ENCODE measurements around the gene KRTAP5-11. TPM values are rescaled to one million over a fixed set of nuclear protein-coding genes. Genes with fewer than 3 reads are reported as not detected.
"Not testable (repeated sequence)": the region's sequence is repeated elsewhere in the genome, so short reads cannot be mapped to it uniquely, and the experiment has no call there.

Gene KRTAP5-11
- total and polyA plus RNA-seq, 2 of the 8 experiments (the other 6 are each of a cell fraction or from before 2014, with no cell fraction given): not detected

DNA sequence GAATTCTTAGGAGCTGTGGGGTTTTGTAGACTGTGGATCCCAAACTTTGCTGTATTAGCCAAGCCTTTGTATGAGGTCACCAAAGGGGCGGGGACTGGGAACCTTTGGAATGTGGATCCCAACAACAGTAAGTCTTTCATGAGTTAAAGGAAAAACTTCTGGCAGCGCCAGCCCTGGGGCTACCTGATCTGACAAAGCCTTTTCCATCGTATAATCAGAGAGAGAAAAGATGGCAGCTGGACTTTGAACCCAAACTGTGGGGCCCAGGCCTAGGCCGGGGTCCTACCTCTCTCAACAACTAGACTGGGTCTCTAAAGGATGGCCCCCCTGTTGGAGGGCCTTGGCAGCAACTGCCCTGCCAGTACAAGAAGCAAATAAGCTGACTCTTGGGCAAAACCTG is 5.6 kb upstream of the KRTAP5-11 start:
- POLR2A ChIA-PET (ENCODE audit: partially characterized antibody): not testable (repeated sequence)

DNA sequence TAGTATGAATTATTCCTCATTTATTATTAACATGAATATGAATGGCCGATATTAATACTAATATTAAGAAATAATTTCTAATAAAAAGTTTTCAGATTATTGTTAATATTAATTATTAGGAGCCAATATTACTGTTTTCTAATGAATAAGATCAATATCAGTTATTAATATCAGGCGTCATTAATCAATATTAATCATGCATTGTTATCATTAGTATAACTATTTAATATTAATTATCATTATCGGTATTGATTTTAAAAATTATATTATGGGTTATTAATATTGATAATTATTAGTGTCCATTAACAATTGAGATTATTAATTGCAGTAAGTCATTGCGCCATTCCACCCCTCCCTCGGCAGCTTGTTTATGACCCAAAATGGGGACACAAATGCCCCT is 3.0 kb upstream of the KRTAP5-11 start:
- H3K4me3 ChIP-seq (ENCODE audit: extremely low read depth in 1 of 4, insufficient read depth in 2 of 4, low read depth in 3 of 4, low read length in 4 of 4); H2AK5ac ChIP-seq (ENCODE audit: low read depth, low read length); FAIRE-seq; H4K20me1 ChIP-seq (replicated peaks in 1 of 2; ENCODE audit: control insufficient read depth in 1 of 2, insufficient read depth in 2 of 2, low read length in 2 of 2); H2BK5ac ChIP-seq (ENCODE audit: low read depth, low read length); H3K4ac ChIP-seq (replicated peaks; ENCODE audit: insufficient read length, low read depth, low read length); H3K14ac ChIP-seq (ENCODE audit: insufficient read length); H4K8ac ChIP-seq (ENCODE audit: extremely low read depth, insufficient read depth, low read length); POLR2A ChIA-PET (ENCODE audit: partially characterized antibody); H3K9me3 ChIP-seq (ENCODE audit: insufficient read depth in 2 of 2, low read depth in 1 of 2, low read length in 1 of 2); H3K4me1 ChIP-seq (replicated peaks in 1 of 4; ENCODE audit: control insufficient read depth in 3 of 4, insufficient read depth in 4 of 4, low read length in 3 of 4); DNase-seq (ENCODE audit: low read depth in 1 of 2, low spot score in 2 of 2); H3K23ac ChIP-seq (ENCODE audit: insufficient read length); H2BK120ac ChIP-seq (replicated peaks; ENCODE audit: low read depth, low read length); H3K4me2 ChIP-seq (ENCODE audit: insufficient read depth in 1 of 2, low read depth in 2 of 2, low read length in 2 of 2); CTCF ChIA-PET (ENCODE audit: partially characterized antibody); H3K56ac ChIP-seq (replicated peaks; ENCODE audit: insufficient read length, low read depth, low read length); H3K23me2 ChIP-seq (ENCODE audit: low read depth, low read length); H3K18ac ChIP-seq (ENCODE audit: extremely low read depth, low read length); H2BK12ac ChIP-seq (ENCODE audit: low read depth, low read length); H3K9ac ChIP-seq (replicated peaks in 1 of 4; ENCODE audit: extremely low read depth in 1 of 4, low read depth in 3 of 4, low read length in 3 of 4); H3K79me2 ChIP-seq (ENCODE audit: control insufficient read depth in 1 of 2, insufficient read depth in 2 of 2, low read length in 2 of 2); H3K79me1 ChIP-seq (ENCODE audit: low read depth, low read length); H2BK15ac ChIP-seq (ENCODE audit: low read length); H2AFZ ChIP-seq (ENCODE audit: low read length); H3K36me3 ChIP-seq (ENCODE audit: control insufficient read depth in 2 of 4, insufficient read depth in 4 of 4, low read length in 3 of 4); H4K5ac ChIP-seq (ENCODE audit: insufficient read length, low read depth, low read length); H4K91ac ChIP-seq (replicated peaks; ENCODE audit: insufficient read length, low read length); H2BK20ac ChIP-seq (ENCODE audit: low read length); H3K27me3 ChIP-seq (replicated peaks in 1 of 4; ENCODE audit: control insufficient read depth in 3 of 4, extremely low read depth in 1 of 4, insufficient read depth in 3 of 4, low read length in 3 of 4); H3K27ac ChIP-seq (ENCODE audit: low read depth, low read length): not testable (repeated sequence)
- WGBS, 2 experiments (ENCODE audit: extremely low coverage in 1 of 2, insufficient coverage in 1 of 2, insufficient read length in 1 of 2, insufficient replicate concordance in 2 of 2, low coverage in 1 of 2, low lambda C conversion rate in 2 of 2, missing lambda C conversion rate in 1 of 2): 80% methylated on average over 5 of the region's 5 CpGs; no CpG with 5 or more reads in 1 of the 2 experiments

More for the DNA sequence above, 5.6 kb upstream of the KRTAP5-11 start:
- not testable (repeated sequence) for H3K4me2 ChIP-seq (ENCODE audit: insufficient read depth in 1 of 2, low read depth in 2 of 2, low read length in 2 of 2); H3K56ac ChIP-seq (replicated peaks; ENCODE audit: insufficient read length, low read depth, low read length); H3K23ac ChIP-seq (ENCODE audit: insufficient read length); H3K79me2 ChIP-seq (ENCODE audit: control insufficient read depth in 1 of 2, insufficient read depth in 2 of 2, low read length in 2 of 2); H3K27ac ChIP-seq (ENCODE audit: low read depth, low read length); H2AK5ac ChIP-seq (ENCODE audit: low read depth, low read length); H3K14ac ChIP-seq (ENCODE audit: insufficient read length); H3K4me1 ChIP-seq (replicated peaks in 1 of 4; ENCODE audit: control insufficient read depth in 3 of 4, insufficient read depth in 4 of 4, low read length in 3 of 4); H2BK120ac ChIP-seq (replicated peaks; ENCODE audit: low read depth, low read length); DNase-seq (ENCODE audit: low read depth in 1 of 2, low spot score in 2 of 2); H2AFZ ChIP-seq (ENCODE audit: low read length); H3K18ac ChIP-seq (ENCODE audit: extremely low read depth, low read length); H3K36me3 ChIP-seq (ENCODE audit: control insufficient read depth in 2 of 4, insufficient read depth in 4 of 4, low read length in 3 of 4); H2BK15ac ChIP-seq (ENCODE audit: low read length); H3K4ac ChIP-seq (replicated peaks; ENCODE audit: insufficient read length, low read depth, low read length); H3K27me3 ChIP-seq (replicated peaks in 1 of 4; ENCODE audit: control insufficient read depth in 3 of 4, extremely low read depth in 1 of 4, insufficient read depth in 3 of 4, low read length in 3 of 4); H3K79me1 ChIP-seq (ENCODE audit: low read depth, low read length); H2BK20ac ChIP-seq (ENCODE audit: low read length); H4K91ac ChIP-seq (replicated peaks; ENCODE audit: insufficient read length, low read length); H3K23me2 ChIP-seq (ENCODE audit: low read depth, low read length); H4K8ac ChIP-seq (ENCODE audit: extremely low read depth, insufficient read depth, low read length); H4K5ac ChIP-seq (ENCODE audit: insufficient read length, low read depth, low read length); FAIRE-seq; H3K9me3 ChIP-seq (ENCODE audit: insufficient read depth in 2 of 2, low read depth in 1 of 2, low read length in 1 of 2); H3K4me3 ChIP-seq (ENCODE audit: extremely low read depth in 1 of 4, insufficient read depth in 2 of 4, low read depth in 3 of 4, low read length in 4 of 4); H3K9ac ChIP-seq (replicated peaks in 1 of 4; ENCODE audit: extremely low read depth in 1 of 4, low read depth in 3 of 4, low read length in 3 of 4); H4K20me1 ChIP-seq (replicated peaks in 1 of 2; ENCODE audit: control insufficient read depth in 1 of 2, insufficient read depth in 2 of 2, low read length in 2 of 2); H2BK5ac ChIP-seq (ENCODE audit: low read depth, low read length); H2BK12ac ChIP-seq (ENCODE audit: low read depth, low read length)
- CTCF ChIA-PET (ENCODE audit: partially characterized antibody): interaction anchor here (1.5 to 1.6 kb wide), 2 partner anchors 8 to 12 kb away, joined by 4 to 6 read pairs; no protein-coding TSS in a partner anchor
- WGBS, 2 experiments (ENCODE audit: extremely low coverage in 1 of 2, insufficient coverage in 1 of 2, insufficient read length in 1 of 2, insufficient replicate concordance in 2 of 2, low coverage in 1 of 2, low lambda C conversion rate in 2 of 2, missing lambda C conversion rate in 1 of 2): 64% methylated on average over 4 of the region's 4 CpGs; no CpG with 5 or more reads in 1 of the 2 experiments

Measured in H1 (cell line).